Progenitor cell of endocrine pancreas (in vitro differentiated cells): ENCODE data around the gene MACF1. TPM values are rescaled to one million over a fixed set of nuclear protein-coding genes. Genes with fewer than 3 reads are reported as not detected.

Experiments
- DNase-seq: peaks from one replicate; pipeline ENCODE4 v3.0.0; 2021; ENCODE audit warnings: low spot score; ENCODE audit not compliant: unreplicated experiment
- H3K27ac Mint-ChIP-seq: 2 replicates; pipeline ENCODE4 v1.8.0; 2021; ENCODE audit warnings: mild to moderate bottlenecking, moderate library complexity, mixed read lengths
- H3K27me3 Mint-ChIP-seq: 2 replicates; pipeline ENCODE4 v1.8.0; 2021; ENCODE audit warnings: mixed read lengths
- H3K36me3 Mint-ChIP-seq: 2 replicates; pipeline ENCODE4 v1.8.0; 2022; ENCODE audit warnings: mixed read lengths; ENCODE audit not compliant: insufficient read depth
- H3K4me1 Mint-ChIP-seq: 2 replicates; pipeline ENCODE4 v1.8.0; 2021; ENCODE audit warnings: low read depth, mixed read lengths
- H3K4me3 Mint-ChIP-seq: 2 replicates; pipeline ENCODE4 v1.8.0; 2021; ENCODE audit warnings: low read depth, mild to moderate bottlenecking, moderate library complexity, mixed read lengths
- H3K9me3 Mint-ChIP-seq: 2 replicates; pipeline ENCODE4 v1.8.0; 2021; ENCODE audit warnings: low read depth, mixed read lengths
- CTCF ChIP-seq: fragments of 200-600 bp; sonication (generic); IDR thresholded peaks from one replicate; pipeline ENCODE4 v1.5.0; 2021; ENCODE audit warnings: antibody characterized with exemption, mild to moderate bottlenecking; ENCODE audit not compliant: unreplicated experiment
- total RNA-seq: library from RNA; stranded (reverse); gene quantifications from 2 replicates; pipeline ENCODE4 v1.2.1, GENCODE V29; 2021

The MACF1 gene
- total RNA-seq, 1 donor from 2014 or later = 241 TPM

- Mint-ChIP-seq H3K27me3 (no peaks in the 10 kb centered on the region), H3K36me3 (peaks cover 21% of the 10 kb centered on the region), H3K4me1 (peaks cover 37% of the 10 kb centered on the region), H3K9me3 (no peaks in the 10 kb centered on the region), H3K27ac (no peak overlapping the region), H3K4me3 (no peak overlapping the region)
- no peak for TF ChIP-seq CTCF
- no peak for DNase-seq
Observed at GRCh38 chr1:39415553-39415952, 211.1 kb downstream of the MACF1 start.

- Mint-ChIP-seq H3K36me3 (peaks cover 23% of the 10 kb centered on the region), H3K27ac (no peak overlapping the region), H3K27me3 (no peaks in the 10 kb centered on the region), H3K9me3 (no peaks in the 10 kb centered on the region), H3K4me3 (no peak overlapping the region), H3K4me1 (peaks cover 28% of the 10 kb centered on the region)
- TF ChIP-seq CTCF = no peak
- DNase-seq = no peak
Observed at GRCh38 chr1:39416609-39417008, 212.1 kb downstream of the MACF1 start.

GRCh38 chr1:39418236-39418635 is 213.7 kb downstream of the MACF1 start:
- Mint-ChIP-seq H3K36me3 (peaks cover 29% of the 10 kb centered on the region), H3K9me3 (no peaks in the 10 kb centered on the region), H3K27ac (peak overlapping the region; percentile 57), H3K27me3 (no peaks in the 10 kb centered on the region), H3K4me1 (peaks cover 19% of the 10 kb centered on the region), H3K4me3 (no peak overlapping the region)
- no peak for TF ChIP-seq CTCF
- DNase-seq = no peak

GRCh38 chr1:39420493-39420892 is 216.0 kb downstream of the MACF1 start:
- Mint-ChIP-seq H3K27me3 (no peaks in the 10 kb centered on the region), H3K4me3 (no peak overlapping the region), H3K36me3 (peaks cover 32% of the 10 kb centered on the region), H3K9me3 (no peaks in the 10 kb centered on the region), H3K4me1 (peaks cover 16% of the 10 kb centered on the region), H3K27ac (no peak overlapping the region)
- DNase-seq = no peak
- no peak for TF ChIP-seq CTCF

- Mint-ChIP-seq H3K4me3 (no peak overlapping the region), H3K9me3 (no peaks in the 10 kb centered on the region), H3K27ac (peak overlapping the region; percentile 22), H3K4me1 (peaks cover 12% of the 10 kb centered on the region), H3K36me3 (peaks cover 34% of the 10 kb centered on the region), H3K27me3 (no peaks in the 10 kb centered on the region)
- no peak for DNase-seq
- TF ChIP-seq CTCF = no peak
Observed at GRCh38 chr1:39422614-39423013, 218.1 kb downstream of the MACF1 start.
